Caco-2 (cell line): ENCODE results near the gene POTEM. TPM values are rescaled to one million over a fixed set of nuclear protein-coding genes. Genes with fewer than 3 reads are reported as not detected.
"Not testable (repeated sequence)": the region's sequence is repeated elsewhere in the genome, so short reads cannot be mapped to it uniquely, and the experiment has no call there.

Source experiments
- BruUV-seq: library from RNA; stranded (reverse); fragments of 400-500 nt; replicated peaks from 2 replicates; lab custom pipeline; 2021; lab: Mats Ljungman, UMichigan
- CTCF ChIA-PET: fragments of 300-600 bp; sonication (Branson Sonifier 250); formaldehyde crosslinking; loops from one replicate; lab custom pipeline; 2022; ENCODE audit warnings: antibody characterized with exemption; lab: Charles Lee
- POLR2A ChIA-PET: fragments of 300-600 bp; sonication (Branson Sonifier 250); formaldehyde crosslinking; loops from one replicate; lab custom pipeline; 2022; ENCODE audit warnings: antibody characterized with exemption; lab: Charles Lee
- DNase-seq, 2 experiments: peaks; one replicate each; pipeline versions ENCODE4 v3.0.0 to v3.0.0-alpha.2; 2020 to 2022
- H3K27me3 ChIP-seq: replicated peaks from 2 replicates; pipeline ENCODE4 v1.6.0; 2011; ENCODE audit warnings: low read length; ENCODE audit not compliant: control insufficient read depth, insufficient read depth
- H3K36me3 ChIP-seq: 2 replicates; pipeline ENCODE4 v1.5.1; 2011; ENCODE audit warnings: low read length; ENCODE audit not compliant: control insufficient read depth, insufficient read depth
- H3K4me1 ChIP-seq: fragments of 250-450 bp; sonication (Bioruptor Pico); 2 replicates; pipeline ENCODE4 v1.5.1; 2020; ENCODE audit warnings: mild to moderate bottlenecking
- H3K4me3 ChIP-seq: 2 replicates; pipeline ENCODE4 v1.5.1; 2011; ENCODE audit warnings: low read depth, mild to moderate bottlenecking, control low read depth, low read length
- H3K9me3 ChIP-seq: fragments of 250-450 bp; sonication (Bioruptor Pico); 2 replicates; pipeline ENCODE4 v1.5.1; 2020; ENCODE audit warnings: mild to moderate bottlenecking, moderate library complexity
- H3K27ac Mint-ChIP-seq: one replicate; pipeline ENCODE4 v1.8.0; 2022; ENCODE audit warnings: mixed read lengths; ENCODE audit not compliant: unreplicated experiment
- H3K27me3 Mint-ChIP-seq: one replicate; pipeline ENCODE4 v1.8.0; 2022; ENCODE audit warnings: mixed read lengths; ENCODE audit not compliant: insufficient read depth, unreplicated experiment
- H3K36me3 Mint-ChIP-seq: one replicate; pipeline ENCODE4 v1.8.0; 2022; ENCODE audit warnings: mild to moderate bottlenecking, mixed read lengths; ENCODE audit not compliant: insufficient read depth, unreplicated experiment
- H3K4me1 Mint-ChIP-seq: one replicate; pipeline ENCODE4 v1.8.0; 2022; ENCODE audit warnings: low read depth, mixed read lengths; ENCODE audit not compliant: unreplicated experiment
- H3K4me3 Mint-ChIP-seq: one replicate; pipeline ENCODE4 v1.8.0; 2022; ENCODE audit warnings: mild to moderate bottlenecking, moderate library complexity, mixed read lengths; ENCODE audit not compliant: unreplicated experiment
- H3K9me3 Mint-ChIP-seq: one replicate; pipeline ENCODE4 v1.8.0; 2022; ENCODE audit warnings: mixed read lengths; ENCODE audit not compliant: unreplicated experiment
- intact Hi-C: fragments of 100-400 bp; cut with micrococcal nuclease; formaldehyde crosslinking; loops from one replicate; pipeline ENCODE4 v1.10.0; 2022; ENCODE audit not compliant: unreplicated experiment
- total RNA-seq: library from RNA; stranded (reverse); gene quantifications from 2 replicates; pipeline ENCODE4 v1.2.3, GENCODE V29; 2022

POTEM gene
- total RNA-seq, 1 experiment from 2014 or later: not detected

GRCh38 chr14:19006490-19006889 lies 39.3 kb downstream of the POTEM start:
- intact Hi-C loops, H3K27me3 ChIP-seq, H3K4me3 ChIP-seq, H3K4me3 Mint-ChIP-seq, BruUV-seq, DNase-seq, CTCF ChIA-PET, H3K36me3 ChIP-seq, H3K9me3 Mint-ChIP-seq, H3K4me1 Mint-ChIP-seq, POLR2A ChIA-PET, H3K27ac Mint-ChIP-seq, H3K9me3 ChIP-seq, H3K36me3 Mint-ChIP-seq, H3K27me3 Mint-ChIP-seq, H3K4me1 ChIP-seq: not testable (repeated sequence)

DNA sequence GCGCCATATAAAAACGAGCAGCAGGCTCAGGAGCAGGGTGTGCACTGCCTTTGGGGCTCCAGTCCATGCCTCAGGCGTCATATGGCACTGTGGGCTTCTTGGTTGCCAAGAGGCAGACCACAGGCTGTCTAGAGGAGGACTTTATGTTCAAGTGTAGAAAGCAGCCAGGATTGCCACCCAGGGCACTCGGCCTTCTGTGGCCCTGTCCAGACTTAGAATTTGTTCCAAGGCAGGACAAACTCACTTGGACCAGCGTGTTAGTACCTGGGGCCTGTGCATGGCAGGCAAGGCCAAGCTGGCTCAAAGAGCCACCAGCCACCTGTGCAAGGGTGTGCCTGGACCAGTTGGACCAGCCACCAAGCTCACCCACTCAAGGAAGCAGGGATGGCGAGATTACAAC lies 40.4 kb downstream of the POTEM start:
- CTCF ChIA-PET, H3K27me3 ChIP-seq, H3K27me3 Mint-ChIP-seq, DNase-seq, H3K9me3 Mint-ChIP-seq, BruUV-seq, intact Hi-C loops, H3K4me3 ChIP-seq, POLR2A ChIA-PET, H3K4me3 Mint-ChIP-seq, H3K36me3 ChIP-seq, H3K27ac Mint-ChIP-seq, H3K36me3 Mint-ChIP-seq, H3K4me1 Mint-ChIP-seq, H3K4me1 ChIP-seq, H3K9me3 ChIP-seq: not testable (repeated sequence)

GRCh38 chr14:19011029-19011428 lies 43.8 kb downstream of the POTEM start:
- POLR2A ChIA-PET, H3K9me3 ChIP-seq, H3K4me1 ChIP-seq, H3K27ac Mint-ChIP-seq, H3K27me3 ChIP-seq, H3K4me1 Mint-ChIP-seq, CTCF ChIA-PET, DNase-seq, BruUV-seq, H3K36me3 ChIP-seq, intact Hi-C loops, H3K36me3 Mint-ChIP-seq, H3K27me3 Mint-ChIP-seq, H3K4me3 ChIP-seq, H3K4me3 Mint-ChIP-seq, H3K9me3 Mint-ChIP-seq: not testable (repeated sequence)

DNA sequence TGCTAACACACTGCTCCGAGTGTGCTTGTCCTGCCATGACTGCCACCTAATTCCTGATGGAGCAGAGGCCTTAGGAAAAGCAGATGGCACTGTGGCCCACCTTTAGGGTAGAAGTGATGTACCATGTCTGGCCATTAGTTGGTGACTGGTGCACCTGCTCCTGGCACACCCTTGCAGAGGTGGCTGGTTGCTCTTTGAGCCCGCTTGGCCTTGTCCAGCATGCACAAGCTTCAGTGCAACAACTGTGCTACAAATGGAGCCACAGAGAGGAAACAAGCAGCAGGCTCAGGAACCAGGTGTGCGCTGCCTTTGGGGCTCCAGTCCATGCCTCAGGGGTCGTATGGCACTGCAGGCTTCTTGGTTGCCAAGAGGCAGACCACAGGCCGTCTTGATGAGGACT lies 44.5 kb downstream of the POTEM start:
- H3K27ac Mint-ChIP-seq, H3K9me3 Mint-ChIP-seq, CTCF ChIA-PET, H3K36me3 ChIP-seq, H3K36me3 Mint-ChIP-seq, H3K9me3 ChIP-seq, intact Hi-C loops, BruUV-seq, H3K4me1 ChIP-seq, POLR2A ChIA-PET, H3K4me3 ChIP-seq, H3K27me3 ChIP-seq, H3K4me1 Mint-ChIP-seq, DNase-seq, H3K4me3 Mint-ChIP-seq, H3K27me3 Mint-ChIP-seq: not testable (repeated sequence)

- H3K27me3 Mint-ChIP-seq, POLR2A ChIA-PET, H3K4me1 ChIP-seq, H3K4me3 ChIP-seq, H3K27me3 ChIP-seq, H3K4me1 Mint-ChIP-seq, CTCF ChIA-PET, H3K4me3 Mint-ChIP-seq, BruUV-seq, H3K36me3 ChIP-seq, H3K27ac Mint-ChIP-seq, H3K9me3 Mint-ChIP-seq, DNase-seq, H3K36me3 Mint-ChIP-seq, intact Hi-C loops, H3K9me3 ChIP-seq: not testable (repeated sequence)
Measured at GRCh38 chr14:19015185-19015584, 48.0 kb downstream of the POTEM start.

DNA sequence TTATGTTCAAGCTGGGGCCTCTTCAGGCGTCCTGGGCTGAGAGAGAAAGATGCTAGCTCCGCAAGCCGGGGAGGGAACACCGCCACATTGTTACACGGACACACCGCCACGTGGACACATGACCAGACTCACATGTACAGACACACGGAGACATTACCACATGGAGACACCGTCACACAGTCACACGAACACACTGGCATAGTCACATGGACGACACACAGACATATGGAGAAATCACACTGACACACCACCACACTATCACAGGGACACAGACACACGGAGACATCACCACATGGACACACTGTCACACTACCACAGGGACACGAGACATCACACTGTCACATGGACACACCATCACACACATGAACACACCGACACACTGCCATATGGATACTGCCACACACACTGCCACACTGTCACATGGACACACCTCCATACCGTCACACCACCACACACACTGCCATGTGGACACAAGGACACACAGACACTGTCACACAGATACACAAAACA lies 57.9 kb downstream of the POTEM start:
- intact Hi-C loops, H3K9me3 Mint-ChIP-seq, H3K27me3 Mint-ChIP-seq, H3K4me1 Mint-ChIP-seq, DNase-seq, H3K36me3 ChIP-seq, H3K36me3 Mint-ChIP-seq, H3K4me3 ChIP-seq, POLR2A ChIA-PET, H3K4me3 Mint-ChIP-seq, H3K4me1 ChIP-seq, H3K27ac Mint-ChIP-seq, CTCF ChIA-PET, H3K9me3 ChIP-seq, BruUV-seq, H3K27me3 ChIP-seq: not testable (repeated sequence)

DNA sequence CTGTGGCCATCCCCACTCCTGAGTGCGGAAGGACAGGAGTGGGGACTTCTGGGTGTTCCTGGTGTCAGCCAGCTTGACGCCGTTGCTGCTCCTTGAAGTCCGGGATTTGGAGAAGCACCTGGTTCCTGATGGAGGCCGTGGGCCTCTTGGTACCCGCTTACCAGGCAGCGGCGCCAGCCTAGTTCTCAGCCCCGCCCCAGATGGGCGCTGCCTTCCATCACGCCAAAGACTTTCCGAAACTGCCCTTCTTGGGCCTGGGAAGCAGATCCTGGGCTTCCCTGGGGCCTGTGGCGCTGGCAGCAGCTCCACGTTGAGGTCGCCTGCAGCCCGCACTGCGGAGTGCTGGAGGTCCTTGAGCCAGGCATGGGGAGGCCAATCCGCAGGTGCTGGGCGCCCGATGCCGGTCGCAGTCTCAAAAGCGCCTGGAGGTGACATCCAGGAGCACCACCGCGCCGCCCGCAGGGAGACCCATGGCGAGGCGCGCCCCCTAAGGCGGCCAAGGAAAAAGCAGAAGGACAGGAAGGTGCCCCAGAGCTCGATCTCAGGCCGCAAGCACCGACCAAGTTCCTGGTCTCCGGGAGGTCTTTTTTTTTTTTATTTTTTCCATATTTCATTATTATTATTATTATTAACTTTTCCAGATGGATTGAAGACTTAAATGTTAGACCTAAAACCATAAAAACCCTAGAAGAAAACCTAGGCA lies 59.6 kb downstream of the POTEM start:
- POLR2A ChIA-PET, H3K9me3 Mint-ChIP-seq, H3K9me3 ChIP-seq, H3K4me1 Mint-ChIP-seq, H3K36me3 ChIP-seq, H3K4me1 ChIP-seq, H3K4me3 ChIP-seq, intact Hi-C loops, H3K27me3 Mint-ChIP-seq, H3K27ac Mint-ChIP-seq, DNase-seq, H3K36me3 Mint-ChIP-seq, H3K27me3 ChIP-seq, CTCF ChIA-PET, BruUV-seq, H3K4me3 Mint-ChIP-seq: not testable (repeated sequence)
